Ishikawa (cell line): Measurements from ENCODE around the gene MYO1B.

ENCODE experiments used
- CEBPB ChIP-seq: IDR thresholded peaks from 2 replicates; pipeline ENCODE4 v1.6.1; 2012
- EGR1 ChIP-seq: IDR thresholded peaks from 2 replicates; pipeline ENCODE4 v1.6.1; 2012
- EP300 ChIP-seq: IDR thresholded peaks from 2 replicates; pipeline ENCODE4 v1.6.1; 2012; ENCODE audit warnings: borderline replicate concordance
- FOXM1 ChIP-seq: IDR thresholded peaks from 2 replicates; pipeline ENCODE4 v1.6.1; 2012; ENCODE audit warnings: low read depth, borderline replicate concordance
- NFIC ChIP-seq: IDR thresholded peaks from 2 replicates; pipeline ENCODE4 v1.6.1; 2012
- RAD21 ChIP-seq: IDR thresholded peaks from 2 replicates; pipeline ENCODE4 v1.6.1; 2012; ENCODE audit warnings: low read depth
- TAF1 ChIP-seq: IDR thresholded peaks from 2 replicates; pipeline ENCODE4 v1.6.1; 2012; ENCODE audit warnings: low read depth, mild to moderate bottlenecking
- TCF12 ChIP-seq: IDR thresholded peaks from 2 replicates; pipeline ENCODE4 v1.6.1; 2012; ENCODE audit warnings: low read depth
- TEAD4 ChIP-seq: IDR thresholded peaks from 2 replicates; pipeline ENCODE4 v1.6.1; 2012
- USF1 ChIP-seq: IDR thresholded peaks from 2 replicates; pipeline ENCODE4 v1.6.1; 2012
- YY1 ChIP-seq: IDR thresholded peaks from 2 replicates; pipeline ENCODE4 v1.6.1; 2012; ENCODE audit warnings: low read depth
- ZBTB7A ChIP-seq: IDR thresholded peaks from 2 replicates; pipeline ENCODE4 v1.6.1; 2012; ENCODE audit warnings: low read depth
- TF ChIP-seq, protein P1 (sequence below): IDR thresholded peaks from 2 replicates; pipeline ENCODE4 v1.6.1; 2012
- TF ChIP-seq, protein P2 (sequence below): IDR thresholded peaks from 2 replicates; pipeline ENCODE4 v1.6.1; 2012; ENCODE audit warnings: low read depth, mild to moderate bottlenecking

MYO1B gene

GRCh38 chr2:191376981-191377629 lies 131.9 kb downstream of the MYO1B start:
- peak; percentile 77 for TF ChIP-seq USF1
- no peak for TF ChIP-seq NFIC
- no peak for TF ChIP-seq TCF12
- TF ChIP-seq, protein P1, sequence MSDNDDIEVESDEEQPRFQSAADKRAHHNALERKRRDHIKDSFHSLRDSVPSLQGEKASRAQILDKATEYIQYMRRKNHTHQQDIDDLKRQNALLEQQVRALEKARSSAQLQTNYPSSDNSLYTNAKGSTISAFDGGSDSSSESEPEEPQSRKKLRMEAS, result peak; percentile 89
- no peak for TF ChIP-seq ZBTB7A

DNA sequence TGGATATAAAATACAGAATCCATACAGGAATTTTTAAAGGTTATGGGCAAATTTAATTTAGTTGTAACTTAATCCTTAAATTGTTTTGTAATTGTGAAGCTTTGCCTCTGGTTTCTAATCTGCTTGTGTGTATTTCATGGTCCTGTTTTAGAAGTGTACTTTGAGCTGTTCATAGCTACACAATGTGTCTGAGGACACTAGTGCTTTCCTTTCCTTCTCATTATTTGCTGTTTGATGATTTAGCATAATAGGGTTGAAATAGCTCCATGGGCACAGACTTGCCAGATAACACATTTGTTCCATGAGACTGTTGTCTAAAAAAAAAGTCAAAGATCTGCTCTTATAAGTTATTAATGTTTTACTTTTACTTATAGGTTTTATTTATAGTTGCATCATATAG lies 134.2 kb downstream of the MYO1B start:
- TF ChIP-seq ZBTB7A, result no peak
- TF ChIP-seq YY1, result no peak
- TF ChIP-seq NFIC, result no peak

- TF ChIP-seq FOXM1, result no peak
- TF ChIP-seq, protein P1, result no peak
- TF ChIP-seq ZBTB7A, result no peak
- TF ChIP-seq EGR1, result no peak
- peak; percentile 31; the same call in 1 of the 2 replicates for TF ChIP-seq NFIC
Measured at GRCh38 chr2:191382801-191383200, 137.6 kb downstream of the MYO1B start.

- no peak for TF ChIP-seq TCF12
- TF ChIP-seq EP300, result no peak
- TF ChIP-seq, protein P2, sequence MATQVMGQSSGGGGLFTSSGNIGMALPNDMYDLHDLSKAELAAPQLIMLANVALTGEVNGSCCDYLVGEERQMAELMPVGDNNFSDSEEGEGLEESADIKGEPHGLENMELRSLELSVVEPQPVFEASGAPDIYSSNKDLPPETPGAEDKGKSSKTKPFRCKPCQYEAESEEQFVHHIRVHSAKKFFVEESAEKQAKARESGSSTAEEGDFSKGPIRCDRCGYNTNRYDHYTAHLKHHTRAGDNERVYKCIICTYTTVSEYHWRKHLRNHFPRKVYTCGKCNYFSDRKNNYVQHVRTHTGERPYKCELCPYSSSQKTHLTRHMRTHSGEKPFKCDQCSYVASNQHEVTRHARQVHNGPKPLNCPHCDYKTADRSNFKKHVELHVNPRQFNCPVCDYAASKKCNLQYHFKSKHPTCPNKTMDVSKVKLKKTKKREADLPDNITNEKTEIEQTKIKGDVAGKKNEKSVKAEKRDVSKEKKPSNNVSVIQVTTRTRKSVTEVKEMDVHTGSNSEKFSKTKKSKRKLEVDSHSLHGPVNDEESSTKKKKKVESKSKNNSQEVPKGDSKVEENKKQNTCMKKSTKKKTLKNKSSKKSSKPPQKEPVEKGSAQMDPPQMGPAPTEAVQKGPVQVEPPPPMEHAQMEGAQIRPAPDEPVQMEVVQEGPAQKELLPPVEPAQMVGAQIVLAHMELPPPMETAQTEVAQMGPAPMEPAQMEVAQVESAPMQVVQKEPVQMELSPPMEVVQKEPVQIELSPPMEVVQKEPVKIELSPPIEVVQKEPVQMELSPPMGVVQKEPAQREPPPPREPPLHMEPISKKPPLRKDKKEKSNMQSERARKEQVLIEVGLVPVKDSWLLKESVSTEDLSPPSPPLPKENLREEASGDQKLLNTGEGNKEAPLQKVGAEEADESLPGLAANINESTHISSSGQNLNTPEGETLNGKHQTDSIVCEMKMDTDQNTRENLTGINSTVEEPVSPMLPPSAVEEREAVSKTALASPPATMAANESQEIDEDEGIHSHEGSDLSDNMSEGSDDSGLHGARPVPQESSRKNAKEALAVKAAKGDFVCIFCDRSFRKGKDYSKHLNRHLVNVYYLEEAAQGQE, result no peak
Measured at GRCh38 chr2:191383486-191383885, 138.3 kb downstream of the MYO1B start.

- no peak for TF ChIP-seq CEBPB
- TF ChIP-seq TEAD4, result no peak
- no peak for TF ChIP-seq RAD21
- no peak for TF ChIP-seq TCF12
- no peak for TF ChIP-seq YY1
- TF ChIP-seq USF1, result no peak
- TF ChIP-seq TAF1, result no peak
- TF ChIP-seq FOXM1, result no peak
- TF ChIP-seq NFIC, result no peak
- TF ChIP-seq, protein P1, result no peak
Measured at GRCh38 chr2:191384829-191385228, 139.6 kb downstream of the MYO1B start.

DNA sequence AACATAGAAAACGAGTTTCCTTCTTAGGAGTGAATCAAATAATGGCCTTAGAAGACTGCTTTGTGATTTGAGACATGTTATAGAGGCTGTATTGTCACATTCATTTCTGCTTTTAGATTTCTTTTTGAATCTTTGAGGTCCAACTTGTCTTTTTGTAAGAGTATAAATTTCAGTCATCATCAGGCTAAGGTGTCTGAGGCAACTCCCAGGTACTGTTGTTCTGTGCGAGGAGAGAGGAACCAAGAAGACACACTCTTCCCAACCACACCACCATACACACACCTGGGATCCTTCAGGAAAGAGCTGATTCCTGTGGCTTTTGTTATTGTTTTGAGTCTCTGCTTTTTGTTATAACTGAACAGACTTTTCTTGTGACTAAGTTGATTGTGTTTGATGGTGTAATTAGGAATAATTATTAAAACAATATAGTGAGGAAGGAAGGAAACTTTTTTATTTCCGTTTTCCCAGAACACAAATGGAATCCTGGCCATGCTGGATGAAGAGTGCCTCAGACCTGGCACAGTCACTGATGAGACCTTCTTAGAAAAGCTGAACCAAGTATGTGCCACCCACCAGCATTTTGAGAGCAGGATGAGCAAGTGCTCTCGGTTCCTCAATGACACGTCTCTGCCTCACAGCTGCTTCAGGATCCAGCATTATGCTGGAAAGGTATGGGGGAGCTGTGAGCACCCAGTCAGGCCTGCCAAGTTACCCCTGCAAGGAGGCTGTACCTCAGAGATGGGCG lies 140.4 kb downstream of the MYO1B start:
- TF ChIP-seq FOXM1 (no peak), EP300 (no peak), TAF1 (no peak)

- TF ChIP-seq ZBTB7A (no peak), CEBPB (no peak), YY1 (no peak), EP300 (no peak), FOXM1 (no peak)
Measured at GRCh38 chr2:191386938-191387536, 141.8 kb downstream of the MYO1B start.

DNA sequence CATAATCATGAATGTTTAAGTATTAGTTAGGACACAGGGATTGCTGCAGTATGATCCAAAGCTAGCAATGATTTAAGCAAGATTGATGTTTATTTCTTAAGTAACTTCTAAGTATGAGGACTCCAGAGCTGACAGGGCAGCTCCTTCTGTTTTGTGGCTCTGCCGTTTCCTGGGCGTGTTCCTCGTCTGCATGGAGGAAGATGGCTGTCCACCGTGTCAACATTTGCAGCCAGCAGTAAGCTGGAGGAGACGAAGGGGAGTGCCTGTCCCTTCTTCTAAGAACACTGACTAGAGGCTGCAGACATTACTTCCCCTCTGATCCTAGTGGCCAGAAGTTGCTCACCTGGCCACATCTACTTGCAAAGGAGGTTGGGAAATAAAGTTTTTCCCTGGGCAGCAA lies 144.1 kb downstream of the MYO1B start:
- TF ChIP-seq TAF1, result no peak
- TF ChIP-seq USF1, result no peak
- no peak for TF ChIP-seq CEBPB
- no peak for TF ChIP-seq RAD21
- no peak for TF ChIP-seq EGR1
- TF ChIP-seq, protein P1, result no peak
- TF ChIP-seq EP300, result no peak
- no peak for TF ChIP-seq ZBTB7A
- no peak for TF ChIP-seq TCF12
- TF ChIP-seq YY1, result no peak
- TF ChIP-seq FOXM1, result no peak
- TF ChIP-seq, protein P2, result no peak
